A549 (cell line): ENCODE measurements around the gene ZNF219. TPM values are rescaled to one million over a fixed set of nuclear protein-coding genes. Genes with fewer than 3 reads are reported as not detected.

Experiments
- ATAC-seq, 2 experiments: fragments of 200-7000 bp in 1 of 2; fragments of >200 bp in 1 of 2; cut with Nextera tagmentation in 1 of 2; cut with Tn5 transposase in 1 of 2; 3 replicates each; pipeline versions ENCODE4 v1.8.0 to v1.9.1; 2018 to 2020; ENCODE audit warnings: mild to moderate bottlenecking in 1 of 2, moderate library complexity in 1 of 2
- CTCF ChIA-PET: fragments of 300-600 bp; sonication (Branson Sonifier 250); formaldehyde crosslinking; extraction: SDS; loops from one replicate; lab custom pipeline; 2021; ENCODE audit warnings: antibody characterized with exemption, inconsistent platforms; lab: Yijun Ruan, JAX
- POLR2A ChIA-PET: fragments of 350-600 bp; formaldehyde crosslinking; extraction: SDS; loops from one replicate; lab custom pipeline; 2021; ENCODE audit warnings: antibody characterized with exemption, inconsistent platforms; lab: Yijun Ruan, JAX
- DNase-seq, 2 experiments: peaks; one replicate each; pipeline versions ENCODE4 v3.0.0 to v3.0.0-alpha.2; 2011 to 2016; ENCODE audit warnings: low read depth in 1 of 2, low spot score in 1 of 2
- FAIRE-seq: peaks from 2 replicates; lab custom pipeline; 2011; peaks lifted over from hg19 to GRCh38; lab: Jason Lieb, UNC
- H3K27ac ChIP-seq, 2 experiments: fragments of >200 bp; sonication (Bioruptor Twin); formaldehyde crosslinking; 3 replicates each; pipeline ENCODE4 v1.5.1; 2016 to 2017
- H3K4me1 ChIP-seq: fragments of >200 bp; sonication (Bioruptor Twin); formaldehyde crosslinking; 3 replicates; pipeline ENCODE4 v1.6.1; 2016
- H3K4me2 ChIP-seq: fragments of >200 bp; sonication (Bioruptor Twin); formaldehyde crosslinking; 3 replicates; pipeline ENCODE4 v1.6.1; 2016
- H3K4me3 ChIP-seq: fragments of >200 bp; sonication (Bioruptor Twin); formaldehyde crosslinking; 3 replicates; pipeline ENCODE4 v1.5.1; 2016
- H3K9me3 ChIP-seq: fragments of >200 bp; sonication (Bioruptor Twin); formaldehyde crosslinking; 3 replicates; pipeline ENCODE4 v1.6.1; 2016
- BHLHE40 ChIP-seq: IDR thresholded peaks from 2 replicates; pipeline ENCODE4 v1.6.1; 2012; ENCODE audit warnings: low read depth, low read length, inconsistent platforms
- CBX2 ChIP-seq: fragments of 200-600 bp; sonication (generic); IDR thresholded peaks from 2 replicates; pipeline ENCODE4 v1.6.1; 2016; ENCODE audit warnings: low read depth, mild to moderate bottlenecking, borderline replicate concordance
- CEBPB ChIP-seq, 2 experiments: fragments of >200 bp in 1 of 2; sonication (Bioruptor Twin) in 1 of 2; formaldehyde crosslinking in 1 of 2; IDR thresholded peaks; 2 replicates each; pipeline ENCODE4 v1.6.1; 2012 to 2016
- EHMT2 ChIP-seq: fragments of 200-600 bp; sonication (generic); IDR thresholded peaks from 2 replicates; pipeline ENCODE4 v1.6.1; 2016; ENCODE audit warnings: antibody characterized with exemption, low read depth, mild to moderate bottlenecking, moderate library complexity
- ESRRA ChIP-seq: fragments of 150-350 bp; IDR thresholded peaks from 2 replicates; pipeline ENCODE4 v1.6.1; 2014; ENCODE audit warnings: mild to moderate bottlenecking, low read length, borderline replicate concordance
- FOSB ChIP-seq: fragments of 250-450 bp; sonication (Bioruptor Pico); IDR thresholded peaks from 2 replicates; pipeline ENCODE4 v1.5.0; 2020; ENCODE audit warnings: mild to moderate bottlenecking, moderate library complexity
- FOXS1 ChIP-seq: fragments of 250-450 bp; sonication (Bioruptor Pico); IDR thresholded peaks from 2 replicates; pipeline ENCODE4 v1.5.0; 2020; ENCODE audit warnings: mild to moderate bottlenecking, moderate library complexity
- GATA3 ChIP-seq: IDR thresholded peaks from 2 replicates; pipeline ENCODE4 v1.6.1; 2012; ENCODE audit warnings: borderline replicate concordance
- HOXB13 ChIP-seq: fragments of 250-450 bp; sonication (Bioruptor Pico); IDR thresholded peaks from 2 replicates; pipeline ENCODE4 v1.5.0; 2020; ENCODE audit warnings: low read depth, mild to moderate bottlenecking, moderate library complexity
- JUN ChIP-seq, 2 experiments: fragments of >200 bp; sonication (Bioruptor Twin); formaldehyde crosslinking; IDR thresholded peaks; 2 replicates in 1 of 2; 3 replicates in 1 of 2; pipeline ENCODE4 v1.6.1; 2016 to 2017
- JUNB ChIP-seq: fragments of >200 bp; sonication (Bioruptor Twin); formaldehyde crosslinking; IDR thresholded peaks from 2 replicates; pipeline ENCODE4 v1.6.1; 2016
- KDM1A ChIP-seq: fragments of 200-600 bp; sonication (generic); IDR thresholded peaks from 2 replicates; pipeline ENCODE4 v1.6.1; 2016; ENCODE audit warnings: low read depth, mild to moderate bottlenecking
- KDM5A ChIP-seq: fragments of 200-600 bp; sonication (generic); IDR thresholded peaks from 2 replicates; pipeline ENCODE4 v1.6.1; 2016; ENCODE audit warnings: antibody characterized with exemption, mild to moderate bottlenecking
- NFE2L2 ChIP-seq: fragments of 150-350 bp; conservative IDR thresholded peaks from 2 replicates; pipeline ENCODE4 v1.6.1; 2014; ENCODE audit warnings: low read length
- NR3C1 ChIP-seq: fragments of >200 bp; sonication (Bioruptor Twin); formaldehyde crosslinking; IDR thresholded peaks from 3 replicates; pipeline ENCODE4 v1.6.1; 2017
- POLR2AphosphoS2 ChIP-seq: conservative IDR thresholded peaks from 2 replicates; pipeline ENCODE4 v1.6.1; 2012; ENCODE audit warnings: low read length, improper control_type of control experiment, inconsistent platforms
- RAD21 ChIP-seq, 2 experiments: fragments of >200 bp in 1 of 2; sonication (Bioruptor Twin) in 1 of 2; formaldehyde crosslinking in 1 of 2; IDR thresholded peaks in 1 of 2; conservative IDR thresholded peaks in 1 of 2; 2 replicates in 1 of 2; 3 replicates in 1 of 2; pipeline ENCODE4 v1.6.1; 2012 to 2018; ENCODE audit warnings: inconsistent platforms in 1 of 2
- RCOR1 ChIP-seq: fragments of 150-350 bp; IDR thresholded peaks from 2 replicates; pipeline ENCODE4 v1.6.1; 2014; ENCODE audit warnings: antibody characterized with exemption, low read length, low read depth
- RFX5 ChIP-seq: fragments of 450-650 bp; IDR thresholded peaks from 2 replicates; pipeline ENCODE4 v1.7.1; 2014; ENCODE audit warnings: antibody characterized with exemption, mild to moderate bottlenecking, moderate library complexity
- TP53 ChIP-seq: fragments of 250-450 bp; sonication (Bioruptor Pico); IDR thresholded peaks from 2 replicates; pipeline ENCODE4 v1.5.0; 2021; ENCODE audit warnings: mild to moderate bottlenecking, moderate library complexity
- ZC3H11A ChIP-seq: fragments of 450-650 bp; IDR thresholded peaks from 2 replicates; pipeline ENCODE4 v1.6.1; 2014; ENCODE audit warnings: antibody characterized with exemption, mild to moderate bottlenecking
- WGBS: methylation state at CpG from one replicate; pipeline ENCODE4 v1.1.6; 2017; ENCODE audit errors: missing lambda C conversion rate; 5-methylcytosine and 5-hydroxymethylcytosine counted together
- polyA plus RNA-seq, 4 experiments: library from polyadenylated mRNA; depleted of rRNA in 3 of 4; stranded (reverse); fragments of >200 nt; fragmentation: RNase III in 1 of 4; extraction: RNeasy Plus Mini Kit Qiagen cat#74134 plus additional on column Dnase treatment in 1 of 4; gene quantifications; 2 replicates in 3 of 4; 3 replicates in 1 of 4; pipeline ENCODE4 v1.2.3, GENCODE V29; 2011 to 2017
- TF ChIP-seq, protein P1 (sequence below): IDR thresholded peaks from 2 replicates; pipeline ENCODE4 v1.6.1; 2012
- TF ChIP-seq, protein P2 (sequence below): fragments of >200 bp; sonication (Bioruptor Twin); formaldehyde crosslinking; IDR thresholded peaks from 3 replicates; pipeline ENCODE4 v1.6.1; 2016
- TF ChIP-seq, protein P3 (sequence below): fragments of >200 bp; sonication (Bioruptor Twin); formaldehyde crosslinking; IDR thresholded peaks from 2 replicates; pipeline ENCODE4 v1.6.1; 2016
- TF ChIP-seq, protein P4 (sequence below): fragments of 450-650 bp; IDR thresholded peaks from 2 replicates; pipeline ENCODE4 v1.6.1; 2014; ENCODE audit warnings: antibody characterized with exemption
- TF ChIP-seq, protein P5 (sequence below): fragments of 200-600 bp; sonication (generic); IDR thresholded peaks from 2 replicates; pipeline ENCODE4 v1.6.1; 2016; ENCODE audit warnings: antibody characterized with exemption, mild to moderate bottlenecking, moderate library complexity
- TF ChIP-seq, protein P6 (sequence below): fragments of 250-450 bp; sonication (Bioruptor Pico); IDR thresholded peaks from 2 replicates; pipeline ENCODE4 v1.5.0; 2021; ENCODE audit warnings: mild to moderate bottlenecking, moderate library complexity, borderline replicate concordance

The ZNF219 gene
- polyA plus RNA-seq, 2 of the 4 experiments (the other 2 are of a cell fraction), result 17.3 to 31.0 TPM

DNA sequence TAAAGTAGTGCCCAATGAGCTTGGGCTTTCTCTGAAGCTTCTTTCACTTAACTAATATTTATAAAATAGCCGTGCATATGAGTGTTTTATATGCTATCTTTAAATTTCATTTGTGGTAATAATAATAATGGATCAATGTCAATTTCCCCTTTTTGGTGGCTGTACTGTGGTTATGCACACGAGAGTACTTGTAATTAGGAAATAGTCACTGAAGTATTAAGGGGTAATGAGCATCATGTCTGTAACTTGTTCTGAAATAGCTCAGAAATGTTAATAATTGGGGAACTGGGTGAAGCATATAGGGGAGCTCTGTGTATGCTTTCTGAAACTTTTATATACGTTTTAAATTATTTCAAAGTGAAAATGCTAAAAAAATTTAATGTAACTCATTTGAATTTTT lies 47.9 kb downstream of the ZNF219 start:
- WGBS, result 41% methylated on average over 3 of the region's 3 CpGs
- FAIRE-seq, result no peak
- H3K4me1 ChIP-seq, result peaks cover 14% of the 10 kb centered on the region

DNA sequence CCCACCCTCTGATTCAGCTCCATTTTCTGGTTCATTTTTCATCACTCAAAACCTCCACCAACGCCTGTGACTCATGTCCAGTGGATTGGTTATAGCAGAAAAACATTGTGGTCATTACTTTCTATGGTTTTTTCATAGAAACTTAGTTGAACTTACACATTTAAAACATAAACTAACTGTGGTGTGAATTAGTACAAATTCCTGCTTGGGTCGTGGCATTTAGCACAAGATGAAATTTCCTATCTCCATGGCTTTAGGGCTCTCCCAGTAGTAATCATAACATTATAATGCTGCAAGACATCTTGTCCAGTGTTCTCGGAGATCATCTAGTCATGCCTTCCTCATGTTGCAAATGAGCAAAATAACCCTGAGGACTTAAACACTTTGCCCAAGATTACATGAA lies 49.2 kb downstream of the ZNF219 start:
- Histone ChIP-seq H3K4me1 (peaks cover 2% of the 10 kb centered on the region; the same call in 1 of the 3 replicates), H3K27ac (no peak overlapping the region), H3K4me3 (no peak overlapping the region), H3K9me3 (no peaks in the 10 kb centered on the region)
- ChIA-PET CTCF (interaction anchor here (1.4 to 6.8 kb wide), 8 partner anchors 8 to 55 kb away, joined by 3 to 44 read pairs (median 13); no protein-coding TSS in a partner anchor), POLR2A (no interaction called here)
- no peak for DNase-seq
- no peak for FAIRE-seq
- WGBS, result 36% methylated on average over 3 of the region's 3 CpGs
- TF ChIP-seq JUN (IDR thresholded peaks at IDR 0.05) (no peak), FOXS1 (CRISPR knock-in tag) (no peak), GATA3 (no peak), CBX2 (no peak), EHMT2 (no peak), NFE2L2 (no peak)
- TF ChIP-seq, protein P1, sequence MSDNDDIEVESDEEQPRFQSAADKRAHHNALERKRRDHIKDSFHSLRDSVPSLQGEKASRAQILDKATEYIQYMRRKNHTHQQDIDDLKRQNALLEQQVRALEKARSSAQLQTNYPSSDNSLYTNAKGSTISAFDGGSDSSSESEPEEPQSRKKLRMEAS, result no peak
- TF ChIP-seq, protein P2, sequence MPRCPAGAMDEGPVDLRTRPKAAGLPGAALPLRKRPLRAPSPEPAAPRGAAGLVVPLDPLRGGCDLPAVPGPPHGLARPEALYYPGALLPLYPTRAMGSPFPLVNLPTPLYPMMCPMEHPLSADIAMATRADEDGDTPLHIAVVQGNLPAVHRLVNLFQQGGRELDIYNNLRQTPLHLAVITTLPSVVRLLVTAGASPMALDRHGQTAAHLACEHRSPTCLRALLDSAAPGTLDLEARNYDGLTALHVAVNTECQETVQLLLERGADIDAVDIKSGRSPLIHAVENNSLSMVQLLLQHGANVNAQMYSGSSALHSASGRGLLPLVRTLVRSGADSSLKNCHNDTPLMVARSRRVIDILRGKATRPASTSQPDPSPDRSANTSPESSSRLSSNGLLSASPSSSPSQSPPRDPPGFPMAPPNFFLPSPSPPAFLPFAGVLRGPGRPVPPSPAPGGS, result no peak
- TF ChIP-seq, all 56 proteins: peak for 0
- ATAC-seq, result no peak
- no peak overlapping the region for H3K4me2 ChIP-seq

More for the DNA sequence above, 47.9 kb downstream of the ZNF219 start:
- DNase-seq, result no peak
- TF ChIP-seq, protein P3, sequence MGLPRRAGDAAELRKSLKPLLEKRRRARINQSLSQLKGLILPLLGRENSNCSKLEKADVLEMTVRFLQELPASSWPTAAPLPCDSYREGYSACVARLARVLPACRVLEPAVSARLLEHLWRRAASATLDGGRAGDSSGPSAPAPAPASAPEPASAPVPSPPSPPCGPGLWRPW, result no peak
- TF ChIP-seq KDM5A (no peak), BHLHE40 (no peak), FOSB (no peak), CEBPB (IDR thresholded peaks at IDR 0.05) (no peak), RCOR1 (no peak), ZC3H11A (no peak), RAD21 (conservative IDR thresholded peaks at IDR 0.05 in 1 of 2, IDR thresholded peaks at IDR 0.05 in 1 of 2) (no peak)
- ChIA-PET CTCF (interaction anchor here (1.0 to 6.8 kb wide), 10 partner anchors 9 to 195 kb away, joined by 3 to 44 read pairs (median 4); partner anchors contain the start of gene SLC39A2), POLR2A (no interaction called here)
- no peak for ATAC-seq
- Histone ChIP-seq H3K4me2 (no peak overlapping the region), H3K9me3 (no peaks in the 10 kb centered on the region), H3K27ac (no peak overlapping the region), H3K4me3 (no peak overlapping the region)

DNA sequence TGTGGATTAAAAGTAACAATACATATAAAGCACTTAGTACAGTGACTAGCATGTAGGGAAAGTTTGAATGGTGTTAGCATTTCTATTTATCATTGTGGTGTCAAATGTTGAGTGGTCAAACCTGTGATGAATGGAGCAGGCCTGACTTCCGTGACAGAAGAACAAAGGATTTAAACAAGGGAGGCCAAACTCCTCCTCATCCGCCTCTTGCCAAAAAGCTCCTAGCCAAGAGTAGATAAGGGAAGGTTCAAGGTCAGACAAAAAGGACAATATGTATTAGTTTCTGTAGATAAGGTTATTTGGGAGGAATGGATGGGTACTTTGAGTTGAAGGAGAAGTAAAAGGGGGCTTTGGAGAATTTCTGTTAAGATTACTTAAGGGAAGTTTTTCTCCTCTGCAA lies 49.8 kb downstream of the ZNF219 start:
- 80% methylated on average over 2 of the region's 2 CpGs for WGBS

More for the DNA sequence above, 49.8 kb downstream of the ZNF219 start:
- FAIRE-seq (no peak), ATAC-seq (no peak), DNase-seq (no peak)
- no peak overlapping the region for H3K4me3 ChIP-seq
- TF ChIP-seq, protein P3, result no peak
- TF ChIP-seq TP53 (CRISPR knock-in tag) (no peak), HOXB13 (CRISPR knock-in tag) (no peak), CEBPB (IDR thresholded peaks at IDR 0.05) (no peak), RCOR1 (no peak), ESRRA (no peak), JUNB (no peak), FOXS1 (CRISPR knock-in tag) (no peak), KDM1A (no peak), RFX5 (no peak), NR3C1 (no peak), POLR2AphosphoS2 (no peak)
- TF ChIP-seq, protein P4, sequence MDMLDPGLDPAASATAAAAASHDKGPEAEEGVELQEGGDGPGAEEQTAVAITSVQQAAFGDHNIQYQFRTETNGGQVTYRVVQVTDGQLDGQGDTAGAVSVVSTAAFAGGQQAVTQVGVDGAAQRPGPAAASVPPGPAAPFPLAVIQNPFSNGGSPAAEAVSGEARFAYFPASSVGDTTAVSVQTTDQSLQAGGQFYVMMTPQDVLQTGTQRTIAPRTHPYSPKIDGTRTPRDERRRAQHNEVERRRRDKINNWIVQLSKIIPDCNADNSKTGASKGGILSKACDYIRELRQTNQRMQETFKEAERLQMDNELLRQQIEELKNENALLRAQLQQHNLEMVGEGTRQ, result no peak
- TF ChIP-seq, protein P5, sequence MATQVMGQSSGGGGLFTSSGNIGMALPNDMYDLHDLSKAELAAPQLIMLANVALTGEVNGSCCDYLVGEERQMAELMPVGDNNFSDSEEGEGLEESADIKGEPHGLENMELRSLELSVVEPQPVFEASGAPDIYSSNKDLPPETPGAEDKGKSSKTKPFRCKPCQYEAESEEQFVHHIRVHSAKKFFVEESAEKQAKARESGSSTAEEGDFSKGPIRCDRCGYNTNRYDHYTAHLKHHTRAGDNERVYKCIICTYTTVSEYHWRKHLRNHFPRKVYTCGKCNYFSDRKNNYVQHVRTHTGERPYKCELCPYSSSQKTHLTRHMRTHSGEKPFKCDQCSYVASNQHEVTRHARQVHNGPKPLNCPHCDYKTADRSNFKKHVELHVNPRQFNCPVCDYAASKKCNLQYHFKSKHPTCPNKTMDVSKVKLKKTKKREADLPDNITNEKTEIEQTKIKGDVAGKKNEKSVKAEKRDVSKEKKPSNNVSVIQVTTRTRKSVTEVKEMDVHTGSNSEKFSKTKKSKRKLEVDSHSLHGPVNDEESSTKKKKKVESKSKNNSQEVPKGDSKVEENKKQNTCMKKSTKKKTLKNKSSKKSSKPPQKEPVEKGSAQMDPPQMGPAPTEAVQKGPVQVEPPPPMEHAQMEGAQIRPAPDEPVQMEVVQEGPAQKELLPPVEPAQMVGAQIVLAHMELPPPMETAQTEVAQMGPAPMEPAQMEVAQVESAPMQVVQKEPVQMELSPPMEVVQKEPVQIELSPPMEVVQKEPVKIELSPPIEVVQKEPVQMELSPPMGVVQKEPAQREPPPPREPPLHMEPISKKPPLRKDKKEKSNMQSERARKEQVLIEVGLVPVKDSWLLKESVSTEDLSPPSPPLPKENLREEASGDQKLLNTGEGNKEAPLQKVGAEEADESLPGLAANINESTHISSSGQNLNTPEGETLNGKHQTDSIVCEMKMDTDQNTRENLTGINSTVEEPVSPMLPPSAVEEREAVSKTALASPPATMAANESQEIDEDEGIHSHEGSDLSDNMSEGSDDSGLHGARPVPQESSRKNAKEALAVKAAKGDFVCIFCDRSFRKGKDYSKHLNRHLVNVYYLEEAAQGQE, result no peak
- TF ChIP-seq, protein P6, sequence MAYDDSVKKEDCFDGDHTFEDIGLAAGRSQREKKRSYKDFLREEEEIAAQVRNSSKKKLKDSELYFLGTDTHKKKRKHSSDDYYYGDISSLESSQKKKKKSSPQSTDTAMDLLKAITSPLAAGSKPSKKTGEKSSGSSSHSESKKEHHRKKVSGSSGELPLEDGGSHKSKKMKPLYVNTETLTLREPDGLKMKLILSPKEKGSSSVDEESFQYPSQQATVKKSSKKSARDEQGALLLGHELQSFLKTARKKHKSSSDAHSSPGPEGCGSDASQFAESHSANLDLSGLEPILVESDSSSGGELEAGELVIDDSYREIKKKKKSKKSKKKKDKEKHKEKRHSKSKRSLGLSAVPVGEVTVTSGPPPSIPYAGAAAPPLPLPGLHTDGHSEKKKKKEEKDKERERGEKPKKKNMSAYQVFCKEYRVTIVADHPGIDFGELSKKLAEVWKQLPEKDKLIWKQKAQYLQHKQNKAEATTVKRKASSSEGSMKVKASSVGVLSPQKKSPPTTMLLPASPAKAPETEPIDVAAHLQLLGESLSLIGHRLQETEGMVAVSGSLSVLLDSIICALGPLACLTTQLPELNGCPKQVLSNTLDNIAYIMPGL, result no peak
- TF ChIP-seq, all 56 proteins: peak for 0
- no peaks in the 10 kb centered on the region for H3K9me3 ChIP-seq
- H3K27ac ChIP-seq, result no peak overlapping the region
- POLR2A ChIA-PET, result no interaction called here
- no peaks in the 10 kb centered on the region for H3K4me1 ChIP-seq
- no peak overlapping the region for H3K4me2 ChIP-seq
- CTCF ChIA-PET, result interaction anchor here (1.0 to 6.8 kb wide), 10 partner anchors 9 to 352 kb away, joined by 3 to 44 read pairs (median 10); partner anchors contain the start of genes ARHGEF40 and RNASE8
